Measurements from ENCODE around the gene CCR1. TPM values are rescaled to one million over a fixed set of nuclear protein-coding genes. Genes with fewer than 3 reads are reported as not detected.

CCR1 gene
- total RNA-seq, 4 donors from 2014 or later = 0.77 to 9.1 (median 4.3) TPM

DNA sequence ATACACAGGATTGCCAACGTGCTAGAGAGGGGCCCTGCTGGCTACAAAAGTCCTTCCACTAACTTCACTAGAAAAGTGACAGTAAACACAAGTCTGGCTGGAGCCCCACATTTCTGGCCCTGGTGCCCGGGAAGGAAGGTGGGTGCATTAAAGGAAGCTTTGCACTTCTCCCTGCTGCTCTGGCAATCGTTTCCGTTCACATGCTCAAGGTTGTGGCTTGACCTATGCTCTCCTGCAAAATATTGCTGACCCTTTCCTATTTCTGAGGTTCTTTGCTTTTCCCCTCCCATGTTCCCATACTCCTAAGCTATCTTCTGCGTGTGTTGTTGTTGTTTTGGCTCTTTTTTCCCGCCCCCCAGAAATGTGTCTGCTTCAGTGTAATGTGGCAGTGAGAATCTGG is 25.1 kb upstream of the CCR1 start:
- no peak for DNase-seq
- TF ChIP-seq CTCF (IDR thresholded peaks at IDR 0.05) (no peak), POLR2A (IDR thresholded peaks at IDR 0.05) (no peak)
- intact Hi-C loops (cut with DNase I; ENCODE audit: low total_unique reads) = no loop called here
- Histone ChIP-seq H3K9me3 (no peaks in the 10 kb centered on the region), H3K27me3 (no peaks in the 10 kb centered on the region), H3K36me3 (no peaks in the 10 kb centered on the region), H3K27ac (no peak overlapping the region), H3K4me1 (no peaks in the 10 kb centered on the region), H3K4me3 (no peak overlapping the region)

DNA sequence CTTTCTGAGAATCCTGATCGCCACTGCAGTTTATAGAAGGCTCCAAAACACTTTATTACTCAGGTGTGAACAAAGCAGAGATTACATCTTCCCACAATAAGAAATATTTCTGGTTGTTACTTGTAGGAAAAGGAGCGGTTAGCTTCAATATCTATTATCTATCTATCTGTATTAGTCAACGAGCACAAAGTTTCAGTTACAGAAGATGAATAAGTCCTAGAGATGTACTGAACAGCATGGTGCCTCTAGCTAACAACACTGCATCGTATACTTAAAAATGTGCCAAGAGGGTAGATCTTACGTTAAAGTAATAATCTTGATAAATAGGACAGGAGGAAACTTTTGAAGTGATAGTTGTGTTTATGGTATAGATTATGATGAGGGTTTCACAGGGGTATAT is 23.2 kb upstream of the CCR1 start:
- H3K9me3 ChIP-seq = no peaks in the 10 kb centered on the region
- H3K27ac ChIP-seq = no peak overlapping the region
- intact Hi-C loops (cut with DNase I; ENCODE audit: low total_unique reads) = no loop called here
- H3K27me3 ChIP-seq = no peaks in the 10 kb centered on the region
- H3K4me3 ChIP-seq = no peak overlapping the region
- H3K4me1 ChIP-seq = no peaks in the 10 kb centered on the region
- DNase-seq = no peak
- H3K36me3 ChIP-seq = no peaks in the 10 kb centered on the region
- TF ChIP-seq POLR2A (IDR thresholded peaks at IDR 0.05) (no peak), CTCF (IDR thresholded peaks at IDR 0.05) (no peak)

GRCh38 chr3:46228260-46229242 is 20.4 kb upstream of the CCR1 start:
- Histone ChIP-seq H3K9me3 (no peaks in the 10 kb centered on the region), H3K4me1 (no peaks in the 10 kb centered on the region), H3K4me3 (no peak overlapping the region), H3K27ac (no peak overlapping the region), H3K36me3 (no peaks in the 10 kb centered on the region), H3K27me3 (no peaks in the 10 kb centered on the region)
- intact Hi-C loops (cut with DNase I; ENCODE audit: low total_unique reads) = no loop called here
- DNase-seq = no peak
- TF ChIP-seq CTCF (IDR thresholded peaks at IDR 0.05) (no peak), POLR2A (IDR thresholded peaks at IDR 0.05) (no peak)

- H3K9me3 ChIP-seq = no peaks in the 10 kb centered on the region
- H3K4me1 ChIP-seq = no peaks in the 10 kb centered on the region
- TF ChIP-seq CTCF (IDR thresholded peaks at IDR 0.05) (no peak), POLR2A (IDR thresholded peaks at IDR 0.05) (no peak)
- H3K4me3 ChIP-seq = no peak overlapping the region
- H3K36me3 ChIP-seq = no peaks in the 10 kb centered on the region
- intact Hi-C loops (cut with DNase I; ENCODE audit: low total_unique reads) = no loop called here
- H3K27me3 ChIP-seq = no peaks in the 10 kb centered on the region
- no peak for DNase-seq
- H3K27ac ChIP-seq = no peak overlapping the region
These were observed 14.5 kb upstream of the CCR1 start for GRCh38 chr3:46222435-46223161.

DNA sequence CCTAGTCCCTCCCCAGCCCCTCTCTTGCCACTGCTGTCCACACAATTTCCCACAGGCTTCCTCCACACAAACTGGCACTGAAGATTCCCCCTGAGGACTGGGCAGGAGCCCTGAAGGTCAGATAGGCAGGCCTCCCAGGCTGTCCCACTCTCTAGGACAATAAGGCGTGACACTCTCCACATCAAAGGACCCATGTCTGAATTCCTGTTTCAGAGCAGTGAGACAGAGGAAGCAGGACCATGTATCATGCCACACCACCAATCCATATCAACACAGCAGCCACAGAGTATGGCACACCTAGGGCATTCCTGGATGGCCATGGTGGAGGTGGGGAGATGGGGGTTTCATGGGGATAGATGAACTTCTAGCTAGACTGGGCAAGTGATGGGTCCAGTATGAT is 13.8 kb upstream of the CCR1 start:
- Histone ChIP-seq H3K9me3 (no peaks in the 10 kb centered on the region), H3K27ac (no peak overlapping the region), H3K36me3 (no peaks in the 10 kb centered on the region), H3K4me1 (no peaks in the 10 kb centered on the region), H3K4me3 (no peak overlapping the region), H3K27me3 (no peaks in the 10 kb centered on the region)
- TF ChIP-seq POLR2A (IDR thresholded peaks at IDR 0.05) (no peak), CTCF (IDR thresholded peaks at IDR 0.05) (no peak)
- intact Hi-C loops (cut with DNase I; ENCODE audit: low total_unique reads) = no loop called here
- no peak for DNase-seq

Data from uterus (tissue), 4 donors.